Measurements from ENCODE around the gene TAGLN.

GRCh38 chr11:117160826-117161225 is 38.3 kb upstream of the TAGLN start:
- TF ChIP-seq CTCF (IDR thresholded peaks at IDR 0.05) (no peak), POLR2AphosphoS5 (IDR thresholded peaks at IDR 0.05; ENCODE audit: low read depth, low read length) (no peak), MAX (IDR thresholded peaks at IDR 0.05; ENCODE audit: low read depth) (no peak), YY1 (IDR thresholded peaks at IDR 0.05; ENCODE audit: low read depth) (no peak), FOXM1 (IDR thresholded peaks at IDR 0.05; ENCODE audit: low read depth) (no peak), EP300 (IDR thresholded peaks at IDR 0.05; ENCODE audit: borderline replicate concordance in 1 of 2, low read depth in 1 of 2, low read length in 1 of 2) (no peak), SIN3A (IDR thresholded peaks at IDR 0.05; ENCODE audit: borderline replicate concordance, low read depth, low read length) (no peak), SMC3 (IDR thresholded peaks at IDR 0.05; ENCODE audit: low read depth, low read length) (no peak), RFX5 (IDR thresholded peaks at IDR 0.05; ENCODE audit: low read length) (no peak), MXI1 (IDR thresholded peaks at IDR 0.05; ENCODE audit: low read depth, low read length) (no peak), NRF1 (IDR thresholded peaks at IDR 0.05; ENCODE audit: low read depth, low read length) (no peak), PBX3 (IDR thresholded peaks at IDR 0.05) (no peak)
